ENCODE data around the gene CYP4F2.
"Not testable (repeated sequence)": the region's sequence is repeated elsewhere in the genome, so short reads cannot be mapped to it uniquely, and the experiment has no call there.

DNA sequence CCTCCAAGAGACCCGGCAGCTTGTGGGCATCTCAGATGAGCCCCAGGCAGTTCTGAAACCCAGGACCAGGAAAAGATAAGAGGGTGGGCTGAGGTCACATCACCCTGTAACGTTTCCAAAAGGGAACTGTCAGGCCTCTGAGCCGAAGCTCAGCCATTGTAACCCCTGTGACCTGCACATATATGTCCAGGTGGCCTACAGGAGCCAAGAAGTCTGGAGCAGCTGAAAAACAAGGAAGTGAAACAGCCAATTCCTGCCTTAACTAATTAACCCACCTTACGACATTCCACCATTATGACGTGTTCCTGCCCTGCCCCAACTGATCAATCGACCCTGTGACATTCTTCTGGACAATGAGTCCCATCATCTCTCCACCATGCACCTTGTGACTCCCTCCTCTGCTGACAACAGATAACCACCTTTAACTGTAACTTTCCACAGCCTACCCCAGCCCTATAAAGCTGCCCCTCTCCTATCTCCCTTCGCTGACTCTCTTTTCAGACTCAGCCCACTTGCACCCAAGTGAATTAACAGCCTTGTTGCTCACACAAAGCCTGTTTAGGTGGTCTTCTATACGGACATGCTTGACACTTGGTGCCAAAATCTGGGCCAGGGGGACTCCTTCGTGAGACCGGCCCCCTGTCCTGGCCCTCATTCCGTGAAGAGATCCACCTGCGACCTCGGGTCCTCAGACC lies 69.1 kb downstream of the CYP4F2 start:
- TF ChIP-seq, protein P1, sequence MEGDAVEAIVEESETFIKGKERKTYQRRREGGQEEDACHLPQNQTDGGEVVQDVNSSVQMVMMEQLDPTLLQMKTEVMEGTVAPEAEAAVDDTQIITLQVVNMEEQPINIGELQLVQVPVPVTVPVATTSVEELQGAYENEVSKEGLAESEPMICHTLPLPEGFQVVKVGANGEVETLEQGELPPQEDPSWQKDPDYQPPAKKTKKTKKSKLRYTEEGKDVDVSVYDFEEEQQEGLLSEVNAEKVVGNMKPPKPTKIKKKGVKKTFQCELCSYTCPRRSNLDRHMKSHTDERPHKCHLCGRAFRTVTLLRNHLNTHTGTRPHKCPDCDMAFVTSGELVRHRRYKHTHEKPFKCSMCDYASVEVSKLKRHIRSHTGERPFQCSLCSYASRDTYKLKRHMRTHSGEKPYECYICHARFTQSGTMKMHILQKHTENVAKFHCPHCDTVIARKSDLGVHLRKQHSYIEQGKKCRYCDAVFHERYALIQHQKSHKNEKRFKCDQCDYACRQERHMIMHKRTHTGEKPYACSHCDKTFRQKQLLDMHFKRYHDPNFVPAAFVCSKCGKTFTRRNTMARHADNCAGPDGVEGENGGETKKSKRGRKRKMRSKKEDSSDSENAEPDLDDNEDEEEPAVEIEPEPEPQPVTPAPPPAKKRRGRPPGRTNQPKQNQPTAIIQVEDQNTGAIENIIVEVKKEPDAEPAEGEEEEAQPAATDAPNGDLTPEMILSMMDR (conservative IDR thresholded peaks at IDR 0.05 in 1 of 2, IDR thresholded peaks at IDR 0.05 in 1 of 2; ENCODE audit: low read depth in 1 of 2, low read length in 2 of 2) = not testable (repeated sequence)
- TF ChIP-seq EZH2 (IDR thresholded peaks at IDR 0.05; ENCODE audit: low read length, missing control alignments) = not testable (repeated sequence)
